22Rv1 (cell line): ENCODE results near the gene NKD1.

Experiments used
- ZFX ChIP-seq: fragments of 450-650 bp; IDR thresholded peaks from 2 replicates; pipeline ENCODE4 v1.6.1; 2017; ENCODE audit warnings: antibody characterized with exemption, borderline replicate concordance
- TF ChIP-seq, protein P1 (sequence below): fragments of 450-650 bp; IDR thresholded peaks from 2 replicates; pipeline ENCODE4 v1.5.1; 2017; ENCODE audit warnings: mild to moderate bottlenecking

DNA sequence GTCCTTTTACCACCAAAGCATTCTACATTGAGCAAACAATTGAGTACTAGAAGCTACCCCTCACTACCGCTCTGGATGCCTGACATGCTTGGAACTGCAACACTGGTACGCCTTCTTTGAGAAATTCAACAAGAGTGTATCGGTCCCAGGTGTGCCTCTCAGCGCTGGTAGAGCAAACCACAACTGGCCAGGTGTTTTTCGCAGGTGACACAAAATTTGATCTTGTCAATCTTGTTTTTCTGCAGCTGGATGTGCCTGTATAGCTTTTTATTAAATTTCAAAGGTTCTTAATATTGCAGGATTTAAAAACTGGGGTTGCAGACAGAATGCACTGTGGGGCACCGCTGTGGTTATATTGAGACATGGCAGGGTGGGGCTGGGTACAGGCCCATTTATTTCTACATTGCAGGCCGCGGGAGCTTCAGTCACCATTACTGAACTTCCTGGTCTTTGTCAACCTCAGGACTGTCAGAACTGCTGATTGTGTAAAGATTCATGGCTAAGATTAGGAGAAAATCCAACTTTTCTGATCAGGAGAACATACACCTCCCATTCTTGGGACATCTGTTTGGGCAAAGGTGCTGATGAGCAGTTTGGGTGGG lies 137.4 kb downstream of the NKD1 start:
- TF ChIP-seq, protein P1, sequence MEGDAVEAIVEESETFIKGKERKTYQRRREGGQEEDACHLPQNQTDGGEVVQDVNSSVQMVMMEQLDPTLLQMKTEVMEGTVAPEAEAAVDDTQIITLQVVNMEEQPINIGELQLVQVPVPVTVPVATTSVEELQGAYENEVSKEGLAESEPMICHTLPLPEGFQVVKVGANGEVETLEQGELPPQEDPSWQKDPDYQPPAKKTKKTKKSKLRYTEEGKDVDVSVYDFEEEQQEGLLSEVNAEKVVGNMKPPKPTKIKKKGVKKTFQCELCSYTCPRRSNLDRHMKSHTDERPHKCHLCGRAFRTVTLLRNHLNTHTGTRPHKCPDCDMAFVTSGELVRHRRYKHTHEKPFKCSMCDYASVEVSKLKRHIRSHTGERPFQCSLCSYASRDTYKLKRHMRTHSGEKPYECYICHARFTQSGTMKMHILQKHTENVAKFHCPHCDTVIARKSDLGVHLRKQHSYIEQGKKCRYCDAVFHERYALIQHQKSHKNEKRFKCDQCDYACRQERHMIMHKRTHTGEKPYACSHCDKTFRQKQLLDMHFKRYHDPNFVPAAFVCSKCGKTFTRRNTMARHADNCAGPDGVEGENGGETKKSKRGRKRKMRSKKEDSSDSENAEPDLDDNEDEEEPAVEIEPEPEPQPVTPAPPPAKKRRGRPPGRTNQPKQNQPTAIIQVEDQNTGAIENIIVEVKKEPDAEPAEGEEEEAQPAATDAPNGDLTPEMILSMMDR = no peak
- no peak for TF ChIP-seq ZFX
